Ishikawa (cell line): ENCODE measurements around the gene SERPINB1.

Experiments
- CEBPB ChIP-seq: IDR thresholded peaks from 2 replicates; pipeline ENCODE4 v1.6.1; 2012
- CREB1 ChIP-seq: IDR thresholded peaks from 2 replicates; pipeline ENCODE4 v1.6.1; 2012; ENCODE audit warnings: low read depth
- EGR1 ChIP-seq: IDR thresholded peaks from 2 replicates; pipeline ENCODE4 v1.6.1; 2012
- EP300 ChIP-seq: IDR thresholded peaks from 2 replicates; pipeline ENCODE4 v1.6.1; 2012; ENCODE audit warnings: borderline replicate concordance
- FOXM1 ChIP-seq: IDR thresholded peaks from 2 replicates; pipeline ENCODE4 v1.6.1; 2012; ENCODE audit warnings: low read depth, borderline replicate concordance
- NFIC ChIP-seq: IDR thresholded peaks from 2 replicates; pipeline ENCODE4 v1.6.1; 2012
- RAD21 ChIP-seq: IDR thresholded peaks from 2 replicates; pipeline ENCODE4 v1.6.1; 2012; ENCODE audit warnings: low read depth
- TAF1 ChIP-seq: IDR thresholded peaks from 2 replicates; pipeline ENCODE4 v1.6.1; 2012; ENCODE audit warnings: low read depth, mild to moderate bottlenecking
- TCF12 ChIP-seq: IDR thresholded peaks from 2 replicates; pipeline ENCODE4 v1.6.1; 2012; ENCODE audit warnings: low read depth
- TEAD4 ChIP-seq: IDR thresholded peaks from 2 replicates; pipeline ENCODE4 v1.6.1; 2012
- YY1 ChIP-seq: IDR thresholded peaks from 2 replicates; pipeline ENCODE4 v1.6.1; 2012; ENCODE audit warnings: low read depth
- ZBTB7A ChIP-seq: IDR thresholded peaks from 2 replicates; pipeline ENCODE4 v1.6.1; 2012; ENCODE audit warnings: low read depth
- TF ChIP-seq, protein P1 (sequence below): IDR thresholded peaks from 2 replicates; pipeline ENCODE4 v1.6.1; 2012
- TF ChIP-seq, protein P2 (sequence below): IDR thresholded peaks from 2 replicates; pipeline ENCODE4 v1.6.1; 2012; ENCODE audit warnings: low read depth, mild to moderate bottlenecking
- TF ChIP-seq, protein P3 (sequence below): IDR thresholded peaks from 2 replicates; pipeline ENCODE4 v1.6.1; 2012

SERPINB1 gene

DNA sequence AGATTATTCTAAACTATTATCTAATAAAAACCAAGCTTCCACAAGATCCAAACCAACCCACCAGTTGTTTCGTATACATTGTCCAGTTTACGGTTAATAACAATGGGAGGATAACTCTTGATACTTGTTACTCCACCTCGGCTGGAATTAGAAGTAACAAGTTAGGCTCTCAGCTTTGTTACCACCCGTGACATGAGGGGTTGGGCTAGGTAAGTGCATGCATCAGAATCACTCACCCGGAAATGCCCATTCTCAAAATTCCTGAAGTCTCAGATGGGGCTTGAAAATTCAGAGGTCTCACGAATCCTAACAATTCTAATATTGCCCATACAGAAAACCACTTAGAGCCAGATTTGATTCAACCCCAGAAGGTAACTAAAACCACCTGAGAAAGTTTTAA lies 27.0 kb upstream of the SERPINB1 start:
- peak; percentile 48 for TF ChIP-seq TEAD4
- no peak for TF ChIP-seq ZBTB7A

DNA sequence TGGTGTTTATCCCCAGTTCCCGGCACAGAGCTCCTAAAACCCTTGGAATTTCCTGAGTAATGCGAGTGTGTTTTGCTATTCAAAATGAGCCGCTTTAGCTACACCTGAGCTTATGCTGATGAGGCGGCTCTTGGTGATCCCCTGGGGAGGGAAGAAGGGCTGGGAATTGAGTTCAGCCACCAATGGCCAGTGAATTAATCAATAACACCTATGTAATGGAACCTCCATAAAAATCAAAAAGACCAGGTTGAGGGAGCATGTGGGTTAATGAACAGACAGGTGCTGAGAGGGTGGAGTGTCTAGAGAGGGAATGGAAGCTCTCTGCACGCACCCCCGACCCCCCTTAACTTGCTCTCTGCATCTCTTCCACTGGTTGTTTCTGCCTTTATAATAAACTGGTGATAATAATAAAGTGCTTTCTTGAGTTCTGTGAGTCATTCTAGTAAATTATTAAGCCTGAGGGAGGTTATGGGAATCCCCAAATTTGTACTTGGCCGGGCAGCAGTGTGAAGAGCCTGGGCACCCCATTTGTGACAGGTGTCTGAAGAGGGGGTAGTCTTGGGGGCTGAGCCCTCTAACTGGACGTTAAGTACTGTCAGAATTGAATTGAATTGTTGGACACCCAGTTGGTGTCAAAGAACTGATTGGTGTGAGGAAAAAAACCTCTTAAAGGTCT lies 24.6 kb upstream of the SERPINB1 start:
- TF ChIP-seq TAF1 (no peak), CREB1 (no peak), ZBTB7A (no peak), EP300 (no peak), EGR1 (no peak)
- TF ChIP-seq, protein P1, sequence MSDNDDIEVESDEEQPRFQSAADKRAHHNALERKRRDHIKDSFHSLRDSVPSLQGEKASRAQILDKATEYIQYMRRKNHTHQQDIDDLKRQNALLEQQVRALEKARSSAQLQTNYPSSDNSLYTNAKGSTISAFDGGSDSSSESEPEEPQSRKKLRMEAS: no peak
- TF ChIP-seq, protein P2, sequence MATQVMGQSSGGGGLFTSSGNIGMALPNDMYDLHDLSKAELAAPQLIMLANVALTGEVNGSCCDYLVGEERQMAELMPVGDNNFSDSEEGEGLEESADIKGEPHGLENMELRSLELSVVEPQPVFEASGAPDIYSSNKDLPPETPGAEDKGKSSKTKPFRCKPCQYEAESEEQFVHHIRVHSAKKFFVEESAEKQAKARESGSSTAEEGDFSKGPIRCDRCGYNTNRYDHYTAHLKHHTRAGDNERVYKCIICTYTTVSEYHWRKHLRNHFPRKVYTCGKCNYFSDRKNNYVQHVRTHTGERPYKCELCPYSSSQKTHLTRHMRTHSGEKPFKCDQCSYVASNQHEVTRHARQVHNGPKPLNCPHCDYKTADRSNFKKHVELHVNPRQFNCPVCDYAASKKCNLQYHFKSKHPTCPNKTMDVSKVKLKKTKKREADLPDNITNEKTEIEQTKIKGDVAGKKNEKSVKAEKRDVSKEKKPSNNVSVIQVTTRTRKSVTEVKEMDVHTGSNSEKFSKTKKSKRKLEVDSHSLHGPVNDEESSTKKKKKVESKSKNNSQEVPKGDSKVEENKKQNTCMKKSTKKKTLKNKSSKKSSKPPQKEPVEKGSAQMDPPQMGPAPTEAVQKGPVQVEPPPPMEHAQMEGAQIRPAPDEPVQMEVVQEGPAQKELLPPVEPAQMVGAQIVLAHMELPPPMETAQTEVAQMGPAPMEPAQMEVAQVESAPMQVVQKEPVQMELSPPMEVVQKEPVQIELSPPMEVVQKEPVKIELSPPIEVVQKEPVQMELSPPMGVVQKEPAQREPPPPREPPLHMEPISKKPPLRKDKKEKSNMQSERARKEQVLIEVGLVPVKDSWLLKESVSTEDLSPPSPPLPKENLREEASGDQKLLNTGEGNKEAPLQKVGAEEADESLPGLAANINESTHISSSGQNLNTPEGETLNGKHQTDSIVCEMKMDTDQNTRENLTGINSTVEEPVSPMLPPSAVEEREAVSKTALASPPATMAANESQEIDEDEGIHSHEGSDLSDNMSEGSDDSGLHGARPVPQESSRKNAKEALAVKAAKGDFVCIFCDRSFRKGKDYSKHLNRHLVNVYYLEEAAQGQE: no peak

DNA sequence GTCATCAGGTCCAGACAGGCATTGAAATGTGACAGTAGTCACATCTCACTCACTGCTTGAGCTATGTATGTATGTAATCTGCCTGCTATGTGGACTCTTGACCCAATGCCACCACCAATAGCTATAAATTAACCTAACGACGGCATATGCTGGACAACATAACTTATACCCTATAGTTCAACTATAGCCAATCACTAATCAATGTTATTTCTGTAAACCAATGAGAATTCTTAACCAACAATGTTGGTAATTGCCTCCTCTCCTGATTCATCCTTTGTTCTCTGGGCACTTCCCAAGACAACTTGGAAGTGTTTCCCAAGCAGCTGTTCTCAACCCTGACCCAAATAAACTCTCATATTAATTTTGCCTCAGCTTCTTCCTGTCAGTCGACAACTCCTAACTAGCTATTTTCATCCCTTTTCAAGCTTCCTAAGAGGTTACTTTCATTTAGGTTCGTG lies 24.1 kb upstream of the SERPINB1 start:
- TF ChIP-seq EGR1 (no peak), TCF12 (no peak), CREB1 (no peak), NFIC (no peak), FOXM1 (no peak), TEAD4 (no peak), CEBPB (no peak), EP300 (no peak), TAF1 (no peak), YY1 (no peak), ZBTB7A (no peak)
- TF ChIP-seq, protein P1: no peak

DNA sequence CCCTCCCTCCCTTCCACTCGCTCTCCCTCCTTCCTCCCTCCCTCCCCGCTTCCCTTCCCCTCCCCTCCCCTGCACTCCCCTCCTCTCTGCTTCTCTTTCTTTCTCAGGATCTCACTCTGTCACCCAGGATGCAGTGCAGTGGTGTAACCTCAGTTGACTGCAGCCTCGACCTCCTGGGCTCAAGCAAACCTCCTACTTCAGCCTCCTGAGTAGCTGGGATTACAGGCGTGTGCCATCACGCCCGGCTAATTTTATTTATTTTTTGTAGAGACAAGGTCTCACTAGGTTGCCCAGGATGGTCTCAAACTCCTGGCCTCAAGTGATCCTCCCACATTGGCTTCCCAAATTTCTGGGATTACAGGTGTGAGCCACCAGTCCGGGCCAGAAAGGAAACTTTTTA lies 23.6 kb upstream of the SERPINB1 start:
- TF ChIP-seq CREB1: no peak
- no peak for TF ChIP-seq TAF1
- TF ChIP-seq YY1: no peak
- no peak for TF ChIP-seq CEBPB
- TF ChIP-seq EP300: no peak

DNA sequence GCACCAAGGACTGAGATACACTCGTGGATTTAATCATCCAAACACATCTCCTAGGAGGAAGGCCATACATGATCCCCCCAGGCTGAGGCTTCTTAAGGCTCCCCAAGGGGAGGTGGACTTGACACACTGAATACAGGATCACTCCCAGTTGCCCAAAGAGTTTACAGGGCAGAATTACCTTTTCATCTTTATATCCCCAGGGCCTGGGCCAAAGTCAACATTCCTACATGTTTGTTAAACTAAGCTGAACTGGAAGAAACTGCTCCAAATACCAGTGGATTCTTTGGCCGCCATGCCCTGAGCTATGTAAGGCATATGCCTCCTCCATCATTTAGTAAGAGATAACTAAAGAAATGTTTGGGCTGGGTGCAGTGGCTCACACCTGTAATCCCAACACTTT lies 22.2 kb upstream of the SERPINB1 start:
- TF ChIP-seq CEBPB: no peak
- TF ChIP-seq YY1: no peak
- no peak for TF ChIP-seq EGR1
- TF ChIP-seq TEAD4: no peak
- TF ChIP-seq, protein P2: no peak
- TF ChIP-seq, protein P3, sequence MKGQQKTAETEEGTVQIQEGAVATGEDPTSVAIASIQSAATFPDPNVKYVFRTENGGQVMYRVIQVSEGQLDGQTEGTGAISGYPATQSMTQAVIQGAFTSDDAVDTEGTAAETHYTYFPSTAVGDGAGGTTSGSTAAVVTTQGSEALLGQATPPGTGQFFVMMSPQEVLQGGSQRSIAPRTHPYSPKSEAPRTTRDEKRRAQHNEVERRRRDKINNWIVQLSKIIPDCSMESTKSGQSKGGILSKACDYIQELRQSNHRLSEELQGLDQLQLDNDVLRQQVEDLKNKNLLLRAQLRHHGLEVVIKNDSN: no peak

DNA sequence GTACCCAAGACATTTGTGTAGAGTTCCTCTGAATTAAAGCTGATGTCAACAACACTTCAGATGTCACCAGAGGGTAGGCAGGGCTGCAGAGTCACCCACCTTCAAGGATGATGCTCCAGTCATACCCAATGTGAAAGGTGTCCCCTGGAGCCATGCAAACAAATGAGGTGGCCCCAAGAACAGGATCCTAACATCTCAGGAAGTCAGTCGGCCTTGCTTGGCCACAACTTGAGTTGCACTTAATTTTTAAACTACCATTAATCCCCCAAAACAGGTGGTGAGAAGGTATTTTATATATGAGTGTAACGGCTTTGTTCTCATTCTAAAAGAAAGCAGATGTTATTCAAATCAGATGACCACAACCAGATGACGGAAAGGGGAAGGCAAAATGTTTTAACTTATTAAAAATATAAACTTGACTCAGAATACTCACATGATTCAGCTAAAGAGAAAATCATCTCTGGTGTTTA lies 21.1 kb upstream of the SERPINB1 start:
- TF ChIP-seq TCF12 (no peak), CREB1 (no peak), NFIC (no peak), YY1 (no peak), CEBPB (no peak), ZBTB7A (no peak), TEAD4 (no peak), TAF1 (no peak), EGR1 (no peak), RAD21 (no peak), FOXM1 (no peak), EP300 (no peak)
- TF ChIP-seq, protein P3: no peak
- TF ChIP-seq, protein P2: no peak
- TF ChIP-seq, protein P1: no peak
